Measurements from ENCODE around the gene CUL3.
"Not testable (repeated sequence)": the region's sequence is repeated elsewhere in the genome, so short reads cannot be mapped to it uniquely, and the experiment has no call there.

Gene CUL3

GRCh38 chr2:224586127-224586695, 1.0 kb upstream of the CUL3 start:
- peaks cover 36% of the 10 kb centered on the region for H3F3A ChIP-seq (ENCODE audit: insufficient read depth)

GRCh38 chr2:224584785-224585210, 365 bp downstream of the CUL3 start:
- H3K27ac ChIP-seq (ENCODE audit: low read depth, low read length), result peak overlapping the region; percentile 80
- H3K9me2 ChIP-seq (replicated peaks; ENCODE audit: insufficient read depth, low read length), result no peaks in the 10 kb centered on the region
- TF ChIP-seq EZH2phosphoT487 (conservative IDR thresholded peaks at IDR 0.05; ENCODE audit: low read length), result no peak
- no peak for TF ChIP-seq CTCF (IDR thresholded peaks at IDR 0.05; ENCODE audit: insufficient read depth, low read length, poor library complexity, severe bottlenecking)
- peaks cover 47% of the 10 kb centered on the region for H3K79me2 ChIP-seq (ENCODE audit: insufficient read depth, low read length)
- peaks cover 49% of the 10 kb centered on the region for H3F3A ChIP-seq (ENCODE audit: insufficient read depth)
- H3K4me3 ChIP-seq (ENCODE audit: insufficient read depth, low read length, poor library complexity, severe bottlenecking), result peak overlapping the region; percentile 81
- peaks cover 12% of the 10 kb centered on the region for H3K36me3 ChIP-seq (ENCODE audit: low read length)
- H3K9ac ChIP-seq (ENCODE audit: low read length), result peak overlapping the region; percentile 96
- peak overlapping the region; percentile 39 for H3K4me2 ChIP-seq (ENCODE audit: low read depth, low read length, poor library complexity, severe bottlenecking)
- H3K27me3 ChIP-seq (ENCODE audit: low read length), result no peaks in the 10 kb centered on the region
- no peaks in the 10 kb centered on the region for H3K9me3 ChIP-seq (ENCODE audit: insufficient read depth, low read length)
- H2AFZ ChIP-seq (ENCODE audit: low read depth, low read length, severe bottlenecking), result no peak overlapping the region
- H4K20me1 ChIP-seq (ENCODE audit: low read depth, low read length), result peaks cover 23% of the 10 kb centered on the region

More at GRCh38 chr2:224586127-224586695, 1.0 kb upstream of the CUL3 start:
- Histone ChIP-seq H3K4me2 (ENCODE audit: low read depth, low read length, poor library complexity, severe bottlenecking) (peak overlapping the region; percentile 97), H2AFZ (ENCODE audit: low read depth, low read length, severe bottlenecking) (no peak overlapping the region), H3K9ac (ENCODE audit: low read length) (peak overlapping the region; percentile 63), H3K79me2 (ENCODE audit: insufficient read depth, low read length) (peaks cover 33% of the 10 kb centered on the region), H3K27ac (ENCODE audit: low read depth, low read length) (peak overlapping the region; percentile 78), H3K36me3 (ENCODE audit: low read length) (peaks cover 8% of the 10 kb centered on the region), H3K4me3 (ENCODE audit: insufficient read depth, low read length, poor library complexity, severe bottlenecking) (peak overlapping the region; percentile 77), H4K20me1 (ENCODE audit: low read depth, low read length) (peaks cover 17% of the 10 kb centered on the region), H3K9me3 (ENCODE audit: insufficient read depth, low read length) (no peaks in the 10 kb centered on the region), H3K9me2 (replicated peaks; ENCODE audit: insufficient read depth, low read length) (no peaks in the 10 kb centered on the region), H3K27me3 (ENCODE audit: low read length) (no peaks in the 10 kb centered on the region)
- no peak for TF ChIP-seq CTCF (IDR thresholded peaks at IDR 0.05; ENCODE audit: insufficient read depth, low read length, poor library complexity, severe bottlenecking)
- TF ChIP-seq EZH2phosphoT487 (conservative IDR thresholded peaks at IDR 0.05; ENCODE audit: low read length), result no peak

- H3K9me2 ChIP-seq (replicated peaks; ENCODE audit: insufficient read depth, low read length), result no peaks in the 10 kb centered on the region
- H3K9me3 ChIP-seq (ENCODE audit: insufficient read depth, low read length), result no peaks in the 10 kb centered on the region
- peak overlapping the region; percentile 98 for H3K4me2 ChIP-seq (ENCODE audit: low read depth, low read length, poor library complexity, severe bottlenecking)
- no peaks in the 10 kb centered on the region for H3K27me3 ChIP-seq (ENCODE audit: low read length)
- H3K4me3 ChIP-seq (ENCODE audit: insufficient read depth, low read length, poor library complexity, severe bottlenecking), result peak overlapping the region; percentile 81
- TF ChIP-seq EZH2phosphoT487 (conservative IDR thresholded peaks at IDR 0.05; ENCODE audit: low read length) (no peak), CTCF (IDR thresholded peaks at IDR 0.05; ENCODE audit: insufficient read depth, low read length, poor library complexity, severe bottlenecking) (no peak)
- H3K27ac ChIP-seq (ENCODE audit: low read depth, low read length), result peak overlapping the region; percentile 80
- H4K20me1 ChIP-seq (ENCODE audit: low read depth, low read length), result peaks cover 26% of the 10 kb centered on the region
- no peak overlapping the region for H2AFZ ChIP-seq (ENCODE audit: low read depth, low read length, severe bottlenecking)
- H3K36me3 ChIP-seq (ENCODE audit: low read length), result peaks cover 12% of the 10 kb centered on the region
- H3K9ac ChIP-seq (ENCODE audit: low read length), result peak overlapping the region; percentile 96
- peaks cover 53% of the 10 kb centered on the region for H3F3A ChIP-seq (ENCODE audit: insufficient read depth)
- peaks cover 53% of the 10 kb centered on the region for H3K79me2 ChIP-seq (ENCODE audit: insufficient read depth, low read length)
These were observed 915 bp downstream of the CUL3 start for GRCh38 chr2:224584111-224584784.

GRCh38 chr2:224583033-224583432, 2.1 kb downstream of the CUL3 start:
- peak overlapping the region; percentile 81 for H3K4me3 ChIP-seq (ENCODE audit: insufficient read depth, low read length, poor library complexity, severe bottlenecking)
- H2AFZ ChIP-seq (ENCODE audit: low read depth, low read length, severe bottlenecking); H3K9me3 ChIP-seq (ENCODE audit: insufficient read depth, low read length); H3K9me2 ChIP-seq (replicated peaks; ENCODE audit: insufficient read depth, low read length); H3K27me3 ChIP-seq (ENCODE audit: low read length): not testable (repeated sequence)
- peaks cover 14% of the 10 kb centered on the region for H3K36me3 ChIP-seq (ENCODE audit: low read length)
- peaks cover 53% of the 10 kb centered on the region for H3F3A ChIP-seq (ENCODE audit: insufficient read depth)
- H3K9ac ChIP-seq (ENCODE audit: low read length), result peak overlapping the region; percentile 96
- peaks cover 65% of the 10 kb centered on the region for H3K79me2 ChIP-seq (ENCODE audit: insufficient read depth, low read length)
- H4K20me1 ChIP-seq (ENCODE audit: low read depth, low read length), result peaks cover 36% of the 10 kb centered on the region
- peak overlapping the region; percentile 80 for H3K27ac ChIP-seq (ENCODE audit: low read depth, low read length)
- H3K4me2 ChIP-seq (ENCODE audit: low read depth, low read length, poor library complexity, severe bottlenecking), result peak overlapping the region; percentile 98
